ENCODE measurements around the gene OR6J1. TPM values are rescaled to one million over a fixed set of nuclear protein-coding genes. Genes with fewer than 3 reads are reported as not detected.

OR6J1 gene
- total and polyA plus RNA-seq, 2 of the 13 experiments (the other 11 are each of a cell fraction or from before 2014, with no cell fraction given): not detected

DNA sequence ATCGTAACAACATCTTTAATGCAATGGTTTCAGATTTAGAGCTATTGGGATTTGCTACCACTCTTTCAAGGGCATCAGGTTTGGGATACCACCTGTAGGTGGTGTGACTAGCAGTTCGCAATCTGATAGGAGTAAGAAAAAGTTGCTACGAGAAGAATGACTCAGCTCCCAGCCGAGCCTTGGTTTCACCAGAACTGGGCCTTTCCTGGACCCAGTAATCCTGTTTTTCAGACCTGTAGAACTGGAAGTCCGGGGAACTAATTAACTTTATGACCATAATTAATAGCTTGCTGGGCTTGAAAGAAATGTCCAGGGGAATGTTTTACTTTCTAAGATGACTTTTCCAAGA, 45.3 kb downstream of the OR6J1 start (continued):
- no peak for TF ChIP-seq YEATS4 (CRISPR knock-in tag; IDR thresholded peaks at IDR 0.05; ENCODE audit: borderline replicate concordance)
- TF ChIP-seq TP53 (CRISPR knock-in tag; conservative IDR thresholded peaks at IDR 0.05): no peak
- TF ChIP-seq, protein P1, sequence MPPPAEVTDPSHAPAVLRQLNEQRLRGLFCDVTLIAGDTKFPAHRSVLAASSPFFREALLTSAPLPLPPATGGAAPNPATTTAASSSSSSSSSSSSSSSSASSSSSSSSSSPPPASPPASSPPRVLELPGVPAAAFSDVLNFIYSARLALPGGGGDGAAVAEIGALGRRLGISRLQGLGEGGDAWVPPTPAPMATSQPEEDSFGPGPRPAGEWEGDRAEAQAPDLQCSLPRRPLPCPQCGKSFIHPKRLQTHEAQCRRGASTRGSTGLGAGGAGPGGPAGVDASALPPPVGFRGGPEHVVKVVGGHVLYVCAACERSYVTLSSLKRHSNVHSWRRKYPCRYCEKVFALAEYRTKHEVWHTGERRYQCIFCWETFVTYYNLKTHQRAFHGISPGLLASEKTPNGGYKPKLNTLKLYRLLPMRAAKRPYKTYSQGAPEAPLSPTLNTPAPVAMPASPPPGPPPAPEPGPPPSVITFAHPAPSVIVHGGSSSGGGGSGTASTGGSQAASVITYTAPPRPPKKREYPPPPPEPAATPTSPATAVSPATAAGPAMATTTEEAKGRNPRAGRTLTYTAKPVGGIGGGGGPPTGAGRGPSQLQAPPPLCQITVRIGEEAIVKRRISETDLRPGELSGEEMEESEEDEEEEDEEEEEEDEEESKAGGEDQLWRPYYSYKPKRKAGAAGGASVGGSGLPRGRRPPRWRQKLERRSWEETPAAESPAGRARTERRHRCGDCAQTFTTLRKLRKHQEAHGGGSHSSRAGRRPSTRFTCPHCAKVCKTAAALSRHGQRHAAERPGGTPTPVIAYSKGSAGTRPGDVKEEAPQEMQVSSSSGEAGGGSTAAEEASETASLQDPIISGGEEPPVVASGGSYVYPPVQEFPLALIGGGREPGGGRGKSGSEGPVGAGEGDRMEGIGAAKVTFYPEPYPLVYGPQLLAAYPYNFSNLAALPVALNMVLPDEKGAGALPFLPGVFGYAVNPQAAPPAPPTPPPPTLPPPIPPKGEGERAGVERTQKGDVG (CRISPR knock-in tag; IDR thresholded peaks at IDR 0.05; ENCODE audit: borderline replicate concordance): 0 out of 2 replicates have a peak, but pooled peaks have one; percentile 3
- no peak for TF ChIP-seq SOX5 (CRISPR knock-in tag; IDR thresholded peaks at IDR 0.05; ENCODE audit: borderline replicate concordance)
- TF ChIP-seq PPARG (CRISPR knock-in tag; conservative IDR thresholded peaks at IDR 0.05): no peak; the same call in 1 of the 2 replicates
- no peak for TF ChIP-seq CC2D1A (CRISPR knock-in tag; IDR thresholded peaks at IDR 0.05)
- TF ChIP-seq ZNF619 (CRISPR knock-in tag; IDR thresholded peaks at IDR 0.05): no peak
- no peak for TF ChIP-seq AGO2 (optimal IDR thresholded peaks at IDR 0.05; ENCODE audit: low read depth, low read length)
- TF ChIP-seq, protein P2, sequence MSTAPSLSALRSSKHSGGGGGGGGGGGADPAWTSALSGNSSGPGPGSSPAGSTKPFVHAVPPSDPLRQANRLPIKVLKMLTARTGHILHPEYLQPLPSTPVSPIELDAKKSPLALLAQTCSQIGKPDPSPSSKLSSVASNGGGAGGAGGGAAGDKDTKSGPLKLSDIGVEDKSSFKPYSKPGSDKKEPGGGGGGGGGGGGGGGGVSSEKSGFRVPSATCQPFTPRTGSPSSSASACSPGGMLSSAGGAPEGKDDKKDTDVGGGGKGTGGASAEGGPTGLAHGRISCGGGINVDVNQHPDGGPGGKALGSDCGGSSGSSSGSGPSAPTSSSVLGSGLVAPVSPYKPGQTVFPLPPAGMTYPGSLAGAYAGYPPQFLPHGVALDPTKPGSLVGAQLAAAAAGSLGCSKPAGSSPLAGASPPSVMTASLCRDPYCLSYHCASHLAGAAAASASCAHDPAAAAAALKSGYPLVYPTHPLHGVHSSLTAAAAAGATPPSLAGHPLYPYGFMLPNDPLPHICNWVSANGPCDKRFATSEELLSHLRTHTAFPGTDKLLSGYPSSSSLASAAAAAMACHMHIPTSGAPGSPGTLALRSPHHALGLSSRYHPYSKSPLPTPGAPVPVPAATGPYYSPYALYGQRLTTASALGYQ (CRISPR knock-in tag; IDR thresholded peaks at IDR 0.05): no peak
- TF ChIP-seq, protein P3, sequence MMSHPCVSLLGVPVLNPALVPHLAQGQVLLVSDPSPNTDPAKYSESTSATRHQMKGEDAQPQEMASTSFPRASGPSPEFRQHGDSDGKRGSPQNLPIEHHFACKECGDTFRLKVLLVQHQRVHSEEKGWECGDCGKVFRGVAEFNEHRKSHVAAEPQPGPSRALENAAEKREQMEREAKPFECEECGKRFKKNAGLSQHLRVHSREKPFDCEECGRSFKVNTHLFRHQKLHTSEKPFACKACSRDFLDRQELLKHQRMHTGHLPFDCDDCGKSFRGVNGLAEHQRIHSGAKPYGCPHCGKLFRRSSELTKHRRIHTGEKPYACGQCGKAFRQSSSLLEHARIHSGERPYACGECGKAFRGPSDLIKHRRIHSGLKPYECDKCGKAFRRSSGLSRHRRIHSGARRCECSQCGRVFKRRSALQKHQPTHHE (CRISPR knock-in tag; IDR thresholded peaks at IDR 0.05; ENCODE audit: borderline replicate concordance): no peak
- TF ChIP-seq, protein P4, sequence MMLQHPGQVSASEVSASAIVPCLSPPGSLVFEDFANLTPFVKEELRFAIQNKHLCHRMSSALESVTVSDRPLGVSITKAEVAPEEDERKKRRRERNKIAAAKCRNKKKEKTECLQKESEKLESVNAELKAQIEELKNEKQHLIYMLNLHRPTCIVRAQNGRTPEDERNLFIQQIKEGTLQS (CRISPR knock-in tag; IDR thresholded peaks at IDR 0.05): 0 out of 2 replicates have a peak, but pooled peaks have one; percentile 32
- no peak for TF ChIP-seq TAF1 (CRISPR knock-in tag; IDR thresholded peaks at IDR 0.05)
- no peak; the same call in 1 of the 2 replicates for TF ChIP-seq ZSCAN9 (CRISPR knock-in tag; IDR thresholded peaks at IDR 0.05; ENCODE audit: borderline replicate concordance)
- TF ChIP-seq, protein P5, sequence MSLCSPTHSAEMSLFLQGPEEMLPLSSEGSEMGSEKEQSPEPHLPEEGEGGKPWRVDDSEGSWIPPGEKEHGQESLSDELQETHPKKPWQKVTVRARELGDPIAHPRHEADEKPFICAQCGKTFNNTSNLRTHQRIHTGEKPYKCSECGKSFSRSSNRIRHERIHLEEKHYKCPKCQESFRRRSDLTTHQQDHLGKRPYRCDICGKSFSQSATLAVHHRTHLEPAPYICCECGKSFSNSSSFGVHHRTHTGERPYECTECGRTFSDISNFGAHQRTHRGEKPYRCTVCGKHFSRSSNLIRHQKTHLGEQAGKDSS (CRISPR knock-in tag; IDR thresholded peaks at IDR 0.05; ENCODE audit: borderline replicate concordance, low read depth): no peak
- TF ChIP-seq ZNF777 (CRISPR knock-in tag; IDR thresholded peaks at IDR 0.05): no peak
- TF ChIP-seq, protein P6, sequence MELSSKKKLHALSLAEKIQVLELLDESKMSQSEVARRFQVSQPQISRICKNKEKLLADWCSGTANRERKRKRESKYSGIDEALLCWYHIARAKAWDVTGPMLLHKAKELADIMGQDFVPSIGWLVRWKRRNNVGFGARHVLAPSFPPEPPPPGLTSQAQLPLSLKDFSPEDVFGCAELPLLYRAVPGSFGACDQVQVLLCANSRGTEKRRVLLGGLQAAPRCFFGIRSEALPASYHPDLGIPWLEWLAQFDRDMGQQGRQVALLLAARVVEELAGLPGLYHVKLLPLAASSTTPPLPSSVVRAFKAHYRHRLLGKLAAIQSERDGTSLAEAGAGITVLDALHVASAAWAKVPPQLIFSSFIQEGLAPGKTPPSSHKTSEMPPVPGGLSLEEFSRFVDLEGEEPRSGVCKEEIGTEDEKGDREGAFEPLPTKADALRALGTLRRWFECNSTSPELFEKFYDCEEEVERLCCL (CRISPR knock-in tag; IDR thresholded peaks at IDR 0.05; ENCODE audit: borderline replicate concordance): peak; percentile 96; the same call in 1 of the 2 replicates
- TF ChIP-seq CEBPB (IDR thresholded peaks at IDR 0.05; ENCODE audit: borderline replicate concordance, low read depth, low read length): no peak
- TF ChIP-seq SIX1 (CRISPR knock-in tag; IDR thresholded peaks at IDR 0.05; ENCODE audit: borderline replicate concordance): 0 out of 2 replicates have a peak, but pooled peaks have one; percentile 39
- TF ChIP-seq RAD21 (CRISPR knock-in tag; IDR thresholded peaks at IDR 0.05): 0 out of 2 replicates have a peak, but pooled peaks have one; percentile 3
- TF ChIP-seq, protein P7, sequence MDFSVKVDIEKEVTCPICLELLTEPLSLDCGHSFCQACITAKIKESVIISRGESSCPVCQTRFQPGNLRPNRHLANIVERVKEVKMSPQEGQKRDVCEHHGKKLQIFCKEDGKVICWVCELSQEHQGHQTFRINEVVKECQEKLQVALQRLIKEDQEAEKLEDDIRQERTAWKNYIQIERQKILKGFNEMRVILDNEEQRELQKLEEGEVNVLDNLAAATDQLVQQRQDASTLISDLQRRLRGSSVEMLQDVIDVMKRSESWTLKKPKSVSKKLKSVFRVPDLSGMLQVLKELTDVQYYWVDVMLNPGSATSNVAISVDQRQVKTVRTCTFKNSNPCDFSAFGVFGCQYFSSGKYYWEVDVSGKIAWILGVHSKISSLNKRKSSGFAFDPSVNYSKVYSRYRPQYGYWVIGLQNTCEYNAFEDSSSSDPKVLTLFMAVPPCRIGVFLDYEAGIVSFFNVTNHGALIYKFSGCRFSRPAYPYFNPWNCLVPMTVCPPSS (IDR thresholded peaks at IDR 0.05): no peak
